CD4-positive, alpha-beta T cell (primary cell): ENCODE data around the gene C5orf63. TPM values are rescaled to one million over a fixed set of nuclear protein-coding genes. Genes with fewer than 3 reads are reported as not detected.

ENCODE experiments used
- ATAC-seq: fragments of 200-7000 bp; cut with Tn5 transposase; one replicate; pipeline ENCODE4 v1.10.0; 2022; ENCODE audit warnings: mild to moderate bottlenecking; ENCODE audit not compliant: poor library complexity
- CTCF ChIA-PET: fragments of 350-600 bp; sonication (Branson Sonifier 250); formaldehyde crosslinking; loops from one replicate; lab custom pipeline; 2021; ENCODE audit warnings: antibody characterized with exemption, inconsistent platforms; lab: Charles Lee
- POLR2A ChIA-PET: fragments of 350-600 bp; sonication (Branson Sonifier 250); formaldehyde crosslinking; loops from one replicate; lab custom pipeline; 2021; ENCODE audit warnings: antibody characterized with exemption, inconsistent platforms; lab: Charles Lee
- DNase-seq, 14 experiments: peaks; one replicate each; pipeline ENCODE4 v3.0.0-alpha.2; 2013 to 2020; ENCODE audit warnings: mixed read lengths in 2 of 14
- H3K27ac ChIP-seq, 2 donors: one replicate each; pipeline versions ENCODE4 v1.5.1 to v1.7.0; 2013; ENCODE audit warnings: low read length in 2 of 2, low read depth in 1 of 2, mild to moderate bottlenecking in 1 of 2
- H3K27me3 ChIP-seq, 2 experiments: 1 replicate in 1 of 2; 2 replicates in 1 of 2; pipeline versions ENCODE4 v1.6.1 to v1.7.0; 2013; ENCODE audit warnings: low read length in 2 of 2, control low read depth in 1 of 2, mild to moderate bottlenecking in 1 of 2, moderate library complexity in 1 of 2; ENCODE audit not compliant: insufficient read depth in 2 of 2, control insufficient read depth in 1 of 2
- H3K36me3 ChIP-seq: one replicate; pipeline ENCODE4 v1.6.1; 2013; ENCODE audit warnings: low read length, control low read depth; ENCODE audit not compliant: insufficient read depth
- H3K4me1 ChIP-seq: one replicate; pipeline ENCODE4 v1.6.1; 2013; ENCODE audit warnings: low read length, control low read depth; ENCODE audit not compliant: insufficient read depth
- H3K4me3 ChIP-seq: one replicate; pipeline ENCODE4 v1.5.1; 2013; ENCODE audit warnings: mild to moderate bottlenecking, low read length, moderate library complexity
- H3K9me3 ChIP-seq, 2 experiments: 1 replicate in 1 of 2; 2 replicates in 1 of 2; pipeline versions ENCODE4 v1.6.1 to v1.7.0; 2013; ENCODE audit warnings: low read length in 2 of 2, mild to moderate bottlenecking in 2 of 2, control low read depth in 1 of 2, moderate library complexity in 1 of 2; ENCODE audit not compliant: control insufficient read depth in 1 of 2, insufficient read depth in 1 of 2
- H3K27ac Mint-ChIP-seq: one replicate; pipeline ENCODE4 v1.8.0; 2020; ENCODE audit warnings: mixed read lengths
- H3K27me3 Mint-ChIP-seq: one replicate; pipeline ENCODE4 v1.8.0; 2021; ENCODE audit warnings: mixed read lengths
- H3K36me3 Mint-ChIP-seq: one replicate; pipeline ENCODE4 v1.8.0; 2021; ENCODE audit warnings: low read depth, mixed read lengths
- H3K4me1 Mint-ChIP-seq: one replicate; pipeline ENCODE4 v1.8.0; 2021; ENCODE audit warnings: low read depth, mixed read lengths
- H3K4me3 Mint-ChIP-seq: one replicate; pipeline ENCODE4 v1.8.0; 2020; ENCODE audit warnings: mild to moderate bottlenecking, mixed read lengths
- H3K9me3 Mint-ChIP-seq: one replicate; pipeline ENCODE4 v1.8.0; 2020; ENCODE audit warnings: mixed read lengths
- intact Hi-C, 2 experiments: fragments of 100-400 bp; cut with DNase I in 1 of 2; cut with micrococcal nuclease in 1 of 2; formaldehyde crosslinking; loops; one replicate each; pipeline versions ENCODE4 v1.15.1 to v1.9.0; 2023 to 2025; cut with DNase I, micrococcal nuclease
- total RNA-seq, 174 experiments: library from RNA in 2 of 174; stranded (reverse) in 2 of 174; gene quantifications; one replicate each; pipeline ENCODE4 v1.2.3 and lab custom pipeline; 2021 to 2026
- TF ChIP-seq, protein P1 (sequence below): fragments of 200-600 bp; IDR thresholded peaks from one replicate; pipeline ENCODE4 v1.8.0; 2022; ENCODE audit warnings: antibody characterized with exemption, mild to moderate bottlenecking

The C5orf63 gene
- total RNA-seq, 2 experiments from 2014 or later: 5.1 to 5.7 TPM

DNA sequence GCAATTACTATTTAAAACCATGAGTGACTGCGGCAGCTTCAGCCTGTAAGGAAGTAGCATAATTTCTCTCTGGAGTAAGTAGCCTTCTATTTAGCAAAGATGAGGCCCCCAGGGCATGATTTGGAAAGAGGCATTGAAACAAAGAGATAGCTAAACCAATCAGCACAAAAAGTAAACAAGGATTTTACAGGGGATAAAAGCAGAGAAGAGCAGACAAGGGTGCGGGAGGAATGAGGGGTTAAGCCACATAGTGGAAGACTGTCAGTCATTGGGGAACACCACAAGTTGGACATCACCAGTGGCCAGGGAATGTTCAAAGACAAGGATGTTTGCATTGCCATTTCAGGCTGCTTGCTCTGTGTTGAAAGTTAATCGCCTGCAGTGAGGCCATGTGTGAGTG is 24.0 kb upstream of the C5orf63 start:
- Mint-ChIP-seq H3K36me3 (no peaks in the 10 kb centered on the region), H3K27me3 (no peaks in the 10 kb centered on the region), H3K4me1 (peaks cover 15% of the 10 kb centered on the region), H3K4me3 (no peak overlapping the region), H3K9me3 (no peaks in the 10 kb centered on the region), H3K27ac (no peak overlapping the region)
- Histone ChIP-seq H3K4me3 (no peak overlapping the region), H3K36me3 (no peaks in the 10 kb centered on the region), H3K27ac (no peak overlapping the region), H3K4me1 (no peaks in the 10 kb centered on the region), H3K27me3 (no peaks in the 10 kb centered on the region), H3K9me3 (no peaks in the 10 kb centered on the region)
- no peak for ATAC-seq
- no peak for DNase-seq
- ChIA-PET POLR2A (no interaction called here), CTCF (no interaction called here)
- TF ChIP-seq, protein P1, sequence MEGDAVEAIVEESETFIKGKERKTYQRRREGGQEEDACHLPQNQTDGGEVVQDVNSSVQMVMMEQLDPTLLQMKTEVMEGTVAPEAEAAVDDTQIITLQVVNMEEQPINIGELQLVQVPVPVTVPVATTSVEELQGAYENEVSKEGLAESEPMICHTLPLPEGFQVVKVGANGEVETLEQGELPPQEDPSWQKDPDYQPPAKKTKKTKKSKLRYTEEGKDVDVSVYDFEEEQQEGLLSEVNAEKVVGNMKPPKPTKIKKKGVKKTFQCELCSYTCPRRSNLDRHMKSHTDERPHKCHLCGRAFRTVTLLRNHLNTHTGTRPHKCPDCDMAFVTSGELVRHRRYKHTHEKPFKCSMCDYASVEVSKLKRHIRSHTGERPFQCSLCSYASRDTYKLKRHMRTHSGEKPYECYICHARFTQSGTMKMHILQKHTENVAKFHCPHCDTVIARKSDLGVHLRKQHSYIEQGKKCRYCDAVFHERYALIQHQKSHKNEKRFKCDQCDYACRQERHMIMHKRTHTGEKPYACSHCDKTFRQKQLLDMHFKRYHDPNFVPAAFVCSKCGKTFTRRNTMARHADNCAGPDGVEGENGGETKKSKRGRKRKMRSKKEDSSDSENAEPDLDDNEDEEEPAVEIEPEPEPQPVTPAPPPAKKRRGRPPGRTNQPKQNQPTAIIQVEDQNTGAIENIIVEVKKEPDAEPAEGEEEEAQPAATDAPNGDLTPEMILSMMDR: no peak
- intact Hi-C loops: no loop called here

GRCh38 chr5:127096328-127096993 is 23.2 kb upstream of the C5orf63 start:
- H3K4me3 ChIP-seq: no peak overlapping the region
- no peaks in the 10 kb centered on the region for H3K36me3 ChIP-seq
- intact Hi-C loops: no loop called here
- no peaks in the 10 kb centered on the region for H3K9me3 ChIP-seq
- Mint-ChIP-seq H3K4me3 (no peak overlapping the region), H3K27ac (no peak overlapping the region), H3K4me1 (peaks cover 15% of the 10 kb centered on the region), H3K36me3 (no peaks in the 10 kb centered on the region), H3K27me3 (no peaks in the 10 kb centered on the region), H3K9me3 (no peaks in the 10 kb centered on the region)
- POLR2A ChIA-PET: no interaction called here
- H3K27ac ChIP-seq: no peak overlapping the region
- no peaks in the 10 kb centered on the region for H3K4me1 ChIP-seq
- ATAC-seq (no peak), DNase-seq (no peak)
- no peaks in the 10 kb centered on the region for H3K27me3 ChIP-seq
- TF ChIP-seq, protein P1: no peak
- CTCF ChIA-PET: no interaction called here

- Mint-ChIP-seq H3K4me3 (no peak overlapping the region), H3K4me1 (peaks cover 16% of the 10 kb centered on the region), H3K9me3 (no peaks in the 10 kb centered on the region), H3K36me3 (no peaks in the 10 kb centered on the region), H3K27me3 (no peaks in the 10 kb centered on the region), H3K27ac (no peak overlapping the region)
- ChIA-PET POLR2A (no interaction called here), CTCF (no interaction called here)
- no peak overlapping the region for H3K27ac ChIP-seq
- TF ChIP-seq, protein P1: no peak
- H3K9me3 ChIP-seq: no peaks in the 10 kb centered on the region
- H3K4me1 ChIP-seq: no peaks in the 10 kb centered on the region
- intact Hi-C loops: no loop called here
- H3K27me3 ChIP-seq: no peaks in the 10 kb centered on the region
- no peak overlapping the region for H3K4me3 ChIP-seq
- no peak for DNase-seq
- no peaks in the 10 kb centered on the region for H3K36me3 ChIP-seq
- ATAC-seq: no peak
These were observed 21.0 kb upstream of the C5orf63 start for GRCh38 chr5:127094161-127094814.
